Endothelial cell (in vitro differentiated cells): ENCODE results near the gene NKAIN1. TPM values are rescaled to one million over a fixed set of nuclear protein-coding genes. Genes with fewer than 3 reads are reported as not detected.

Experiments used
- DNase-seq: peaks from one replicate; pipeline ENCODE4 v3.0.0; 2021; ENCODE audit warnings: low spot score
- H3K27ac Mint-ChIP-seq: one replicate; pipeline ENCODE4 v1.8.0; 2021; ENCODE audit warnings: mixed read lengths, inconsistent platforms; ENCODE audit not compliant: unreplicated experiment
- H3K27me3 Mint-ChIP-seq: one replicate; pipeline ENCODE4 v1.8.0; 2021; ENCODE audit warnings: mild to moderate bottlenecking, moderate library complexity, mixed read lengths, inconsistent platforms; ENCODE audit not compliant: unreplicated experiment
- H3K36me3 Mint-ChIP-seq: one replicate; pipeline ENCODE4 v1.8.0; 2021; ENCODE audit warnings: mild to moderate bottlenecking, low read depth, mixed read lengths, inconsistent platforms; ENCODE audit not compliant: unreplicated experiment
- H3K4me1 Mint-ChIP-seq: one replicate; pipeline ENCODE4 v1.8.0; 2021; ENCODE audit warnings: mild to moderate bottlenecking, mixed read lengths, inconsistent platforms; ENCODE audit not compliant: unreplicated experiment
- H3K4me3 Mint-ChIP-seq: one replicate; pipeline ENCODE4 v1.8.0; 2021; ENCODE audit warnings: mild to moderate bottlenecking, mixed read lengths, inconsistent platforms; ENCODE audit not compliant: unreplicated experiment
- H3K9me3 Mint-ChIP-seq: one replicate; pipeline ENCODE4 v1.8.0; 2021; ENCODE audit warnings: mixed read lengths, inconsistent platforms; ENCODE audit not compliant: unreplicated experiment
- total RNA-seq: library from RNA; stranded (reverse); fragmentation: NEBNext Ultra II Directional; extraction: Animal tissue kit (Norgen Biotek cat#: 25700); gene quantifications from one replicate; pipeline ENCODE4 v1.2.1, GENCODE V29; 2021; ENCODE audit not compliant: unreplicated experiment
- TF ChIP-seq, protein P1 (sequence below): fragments of 200-600 bp; sonication (generic); IDR thresholded peaks from one replicate; pipeline ENCODE4 v1.5.0; 2021; ENCODE audit warnings: antibody characterized with exemption; ENCODE audit not compliant: unreplicated experiment

Gene NKAIN1
- total RNA-seq, 1 donor from 2014 or later: 3.7 TPM

DNA sequence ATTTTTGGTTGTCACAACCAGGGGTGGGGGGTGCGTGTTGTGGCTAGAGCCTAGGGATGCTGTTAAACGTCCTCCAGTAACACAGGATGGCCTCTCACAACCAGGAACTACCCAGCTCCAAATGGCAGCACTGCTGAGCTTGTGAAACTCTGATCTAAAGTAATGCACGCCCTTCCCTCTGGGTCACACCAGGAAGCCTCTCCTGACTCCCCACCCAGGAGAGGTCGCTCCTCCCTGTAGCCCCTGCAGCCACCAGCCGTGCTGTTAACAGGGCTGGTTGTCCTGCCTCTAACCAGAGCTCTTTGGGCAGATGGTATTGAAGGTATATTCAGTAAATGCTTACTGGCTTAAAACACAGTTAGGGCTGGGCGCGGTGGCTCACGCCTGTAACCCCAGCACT, 73.2 kb downstream of the NKAIN1 start:
- Mint-ChIP-seq H3K36me3 (no peaks in the 10 kb centered on the region), H3K27ac (no peak overlapping the region), H3K9me3 (no peaks in the 10 kb centered on the region), H3K4me3 (no peak overlapping the region), H3K4me1 (no peaks in the 10 kb centered on the region), H3K27me3 (no peaks in the 10 kb centered on the region)
- no peak for DNase-seq
- TF ChIP-seq, protein P1, sequence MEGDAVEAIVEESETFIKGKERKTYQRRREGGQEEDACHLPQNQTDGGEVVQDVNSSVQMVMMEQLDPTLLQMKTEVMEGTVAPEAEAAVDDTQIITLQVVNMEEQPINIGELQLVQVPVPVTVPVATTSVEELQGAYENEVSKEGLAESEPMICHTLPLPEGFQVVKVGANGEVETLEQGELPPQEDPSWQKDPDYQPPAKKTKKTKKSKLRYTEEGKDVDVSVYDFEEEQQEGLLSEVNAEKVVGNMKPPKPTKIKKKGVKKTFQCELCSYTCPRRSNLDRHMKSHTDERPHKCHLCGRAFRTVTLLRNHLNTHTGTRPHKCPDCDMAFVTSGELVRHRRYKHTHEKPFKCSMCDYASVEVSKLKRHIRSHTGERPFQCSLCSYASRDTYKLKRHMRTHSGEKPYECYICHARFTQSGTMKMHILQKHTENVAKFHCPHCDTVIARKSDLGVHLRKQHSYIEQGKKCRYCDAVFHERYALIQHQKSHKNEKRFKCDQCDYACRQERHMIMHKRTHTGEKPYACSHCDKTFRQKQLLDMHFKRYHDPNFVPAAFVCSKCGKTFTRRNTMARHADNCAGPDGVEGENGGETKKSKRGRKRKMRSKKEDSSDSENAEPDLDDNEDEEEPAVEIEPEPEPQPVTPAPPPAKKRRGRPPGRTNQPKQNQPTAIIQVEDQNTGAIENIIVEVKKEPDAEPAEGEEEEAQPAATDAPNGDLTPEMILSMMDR: no peak

DNA sequence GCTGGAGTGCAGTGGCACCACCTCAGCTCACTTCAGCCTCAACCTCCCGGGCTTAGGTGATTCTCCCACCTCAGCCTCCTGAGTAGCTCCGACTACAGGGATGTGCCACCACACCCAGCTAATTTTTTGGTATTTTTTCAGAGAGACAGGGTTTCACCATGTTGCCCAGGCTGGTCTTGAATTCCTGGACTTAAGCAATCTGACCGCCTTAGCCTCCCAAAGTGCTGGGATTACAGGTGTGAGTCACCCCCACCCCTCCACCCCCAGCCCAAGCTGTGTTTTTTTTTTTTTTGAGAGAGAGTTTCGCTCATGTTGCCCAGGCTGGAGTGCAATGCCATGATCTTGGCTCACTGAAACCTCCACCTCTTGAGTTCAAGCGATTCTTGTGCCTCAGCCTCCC, 75.4 kb downstream of the NKAIN1 start:
- no peak overlapping the region for H3K4me3 Mint-ChIP-seq
- H3K27ac Mint-ChIP-seq: no peak overlapping the region
- TF ChIP-seq, protein P1: no peak
- no peaks in the 10 kb centered on the region for H3K36me3 Mint-ChIP-seq
- DNase-seq: no peak
- no peaks in the 10 kb centered on the region for H3K9me3 Mint-ChIP-seq
- H3K27me3 Mint-ChIP-seq: peaks cover 2% of the 10 kb centered on the region
- H3K4me1 Mint-ChIP-seq: no peaks in the 10 kb centered on the region

DNA sequence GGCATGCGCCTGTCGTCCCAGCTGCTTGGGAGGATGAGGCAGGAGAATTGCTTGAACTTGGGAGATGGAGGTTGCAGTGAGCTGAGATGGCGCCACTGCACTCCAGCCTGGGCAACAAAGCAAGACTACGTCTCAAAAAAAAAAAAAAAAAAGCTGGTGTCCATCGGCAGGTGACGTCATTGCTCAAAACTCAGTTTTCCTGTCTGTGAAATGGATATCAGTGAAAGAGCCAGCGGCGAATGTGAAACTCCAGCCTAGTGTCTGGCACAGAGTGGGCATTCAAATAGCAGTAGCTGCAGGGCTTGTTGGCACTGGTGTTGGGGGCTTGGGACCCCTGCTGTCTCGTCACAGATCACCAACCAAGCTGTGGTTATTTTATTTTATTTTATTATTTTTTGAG, 75.8 kb downstream of the NKAIN1 start:
- DNase-seq: no peak
- no peaks in the 10 kb centered on the region for H3K9me3 Mint-ChIP-seq
- TF ChIP-seq, protein P1: no peak
- peaks cover 2% of the 10 kb centered on the region for H3K27me3 Mint-ChIP-seq
- H3K27ac Mint-ChIP-seq: no peak overlapping the region
- no peak overlapping the region for H3K4me3 Mint-ChIP-seq
- no peaks in the 10 kb centered on the region for H3K36me3 Mint-ChIP-seq
- H3K4me1 Mint-ChIP-seq: no peaks in the 10 kb centered on the region

DNA sequence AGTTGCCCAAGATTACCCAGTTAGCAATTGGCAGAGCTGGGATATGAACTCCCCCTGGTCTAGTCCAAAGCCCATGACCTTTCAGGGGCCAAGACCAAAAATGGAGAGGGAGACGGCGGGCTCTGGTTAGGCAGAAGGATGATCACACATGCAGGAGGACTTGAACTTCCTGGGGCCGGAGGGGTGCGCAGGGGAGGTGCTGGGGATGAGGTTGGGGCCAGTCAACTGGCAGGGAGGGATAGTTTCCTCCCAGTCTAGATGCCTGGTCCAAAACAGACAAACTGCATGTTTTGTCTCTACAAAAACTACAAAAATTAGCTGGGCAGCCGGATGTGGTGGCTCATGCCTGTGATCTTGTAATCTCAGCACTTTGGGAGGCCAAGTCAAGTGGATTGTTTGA, 78.1 kb downstream of the NKAIN1 start:
- no peak for DNase-seq
- no peaks in the 10 kb centered on the region for H3K9me3 Mint-ChIP-seq
- H3K36me3 Mint-ChIP-seq: no peaks in the 10 kb centered on the region
- H3K4me3 Mint-ChIP-seq: no peak overlapping the region
- H3K27ac Mint-ChIP-seq: no peak overlapping the region
- TF ChIP-seq, protein P1: no peak
- no peaks in the 10 kb centered on the region for H3K4me1 Mint-ChIP-seq
- H3K27me3 Mint-ChIP-seq: peaks cover 2% of the 10 kb centered on the region

DNA sequence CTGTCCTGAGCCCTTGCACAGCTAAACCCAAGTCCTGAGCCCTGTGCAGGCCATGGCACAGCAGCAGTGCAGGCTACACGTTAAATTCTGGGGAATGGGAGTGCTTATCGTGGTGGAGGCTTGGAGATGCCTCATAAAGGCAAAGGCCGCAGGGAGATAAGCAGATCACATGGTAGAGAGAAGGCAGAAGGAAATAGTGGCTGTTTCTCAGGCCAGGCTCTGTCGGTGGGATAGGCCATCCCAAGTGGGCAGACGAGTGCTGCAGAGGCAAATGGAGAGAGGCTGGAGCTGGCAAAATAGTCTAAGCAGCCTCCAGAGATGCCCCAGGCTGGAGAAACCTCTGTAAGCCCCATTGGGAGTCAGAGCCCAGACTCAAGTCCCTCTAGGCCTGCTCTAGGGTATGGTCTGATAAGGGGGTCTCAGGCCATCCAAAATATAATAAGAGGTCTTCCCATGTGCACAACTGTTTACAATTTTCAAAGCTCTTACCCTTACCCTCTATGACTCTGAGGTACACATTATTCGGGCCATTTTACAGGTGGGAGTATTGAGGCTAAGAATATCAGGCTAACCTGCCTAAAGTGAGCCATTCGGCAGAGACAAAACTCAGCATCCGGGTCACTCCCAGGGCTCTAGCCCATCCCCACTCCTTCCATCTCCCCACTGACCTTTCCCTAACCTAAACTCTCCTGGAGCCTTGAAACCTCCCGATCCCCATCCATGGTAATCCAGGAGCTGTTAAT, 79.6 kb downstream of the NKAIN1 start:
- Mint-ChIP-seq H3K27me3 (peaks cover 2% of the 10 kb centered on the region), H3K27ac (no peak overlapping the region), H3K36me3 (no peaks in the 10 kb centered on the region), H3K4me1 (peaks cover 4% of the 10 kb centered on the region), H3K4me3 (no peak overlapping the region), H3K9me3 (no peaks in the 10 kb centered on the region)
- DNase-seq: no peak
- TF ChIP-seq, protein P1: no peak
